Suppressor macrophage treated with lipopolysaccharide for 4 hours (primary cell): ENCODE results near the gene PYGM.

Source experiments
- DNase-seq: peaks from one replicate; pipeline ENCODE4 v3.0.0-alpha.2; 2020

PYGM gene

DNA sequence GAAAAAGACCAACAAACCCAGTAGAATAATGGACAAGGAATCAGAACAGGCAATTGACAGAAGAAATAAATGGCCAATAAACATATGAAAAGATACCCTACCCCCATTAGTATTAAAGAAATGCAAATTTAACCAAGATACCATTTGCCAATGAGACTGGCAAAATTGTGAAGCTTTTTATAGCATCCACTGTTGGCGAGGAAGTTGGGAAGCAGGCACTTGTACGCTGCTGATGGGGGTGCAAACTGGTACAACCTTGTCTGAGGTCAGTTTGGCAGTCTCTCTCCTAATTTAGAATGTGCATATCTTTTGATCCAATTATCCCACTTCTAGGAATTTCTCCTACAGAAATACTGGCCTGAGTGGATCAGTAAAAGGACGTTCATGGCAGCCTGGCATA is 28.2 kb downstream of the PYGM start:
- no peak for DNase-seq

DNA sequence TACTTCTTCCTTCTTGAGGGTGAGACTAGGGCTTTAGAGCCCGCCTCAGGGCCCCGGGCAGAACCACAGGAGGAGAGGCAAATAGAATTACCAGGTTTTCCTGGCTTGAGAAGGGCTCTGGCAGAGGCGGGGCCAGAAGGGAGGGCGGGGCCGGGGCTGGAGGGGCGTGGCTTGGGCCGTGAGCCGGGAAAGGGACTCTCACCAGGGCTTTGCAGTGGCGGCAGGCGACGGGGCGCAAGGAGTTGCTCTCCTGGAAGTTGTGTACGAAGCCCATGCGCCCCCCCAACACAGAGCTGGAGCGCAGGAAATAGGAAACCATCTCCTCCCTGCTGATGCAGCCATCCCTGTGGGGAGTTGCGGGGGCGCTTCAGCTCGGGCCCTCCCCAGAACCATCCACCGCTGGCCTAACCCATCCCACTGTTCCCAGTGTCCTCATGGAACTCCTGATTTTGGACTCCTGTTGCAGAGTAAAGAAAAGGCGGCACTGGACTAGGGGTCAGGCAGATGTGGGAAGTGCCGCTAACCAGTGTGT is 29.9 kb downstream of the PYGM start:
- DNase-seq = peak; percentile 28

DNA sequence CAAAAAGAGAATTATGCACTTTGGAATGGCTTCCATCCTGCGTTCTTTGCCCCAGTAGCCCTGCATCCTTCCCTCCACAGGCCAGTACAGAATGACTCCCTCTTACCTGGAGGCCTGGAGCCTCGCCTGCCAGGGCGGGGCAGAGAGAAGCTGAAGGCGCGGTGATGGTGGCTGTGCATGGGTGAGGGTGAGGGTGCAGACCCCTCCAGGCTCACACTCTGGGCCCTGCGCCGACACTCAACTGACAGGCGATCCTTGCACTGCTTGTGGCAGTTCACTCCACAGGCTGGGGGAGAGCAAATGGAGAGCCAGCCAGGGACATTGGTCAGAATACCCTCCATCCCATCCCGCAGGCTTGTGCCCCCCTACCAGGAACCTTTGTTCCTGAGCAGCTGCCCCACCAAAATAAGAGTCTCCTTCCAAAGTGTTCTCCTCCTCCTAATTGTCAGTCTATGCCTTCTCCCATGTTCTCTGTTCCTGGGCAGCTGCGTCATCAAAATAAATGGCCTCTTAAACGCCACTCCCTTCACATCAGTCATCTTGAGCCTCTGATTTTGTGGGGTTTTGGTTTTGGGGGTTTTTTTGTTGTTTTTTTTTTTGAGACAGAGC is 30.9 kb downstream of the PYGM start:
- no peak for DNase-seq

DNA sequence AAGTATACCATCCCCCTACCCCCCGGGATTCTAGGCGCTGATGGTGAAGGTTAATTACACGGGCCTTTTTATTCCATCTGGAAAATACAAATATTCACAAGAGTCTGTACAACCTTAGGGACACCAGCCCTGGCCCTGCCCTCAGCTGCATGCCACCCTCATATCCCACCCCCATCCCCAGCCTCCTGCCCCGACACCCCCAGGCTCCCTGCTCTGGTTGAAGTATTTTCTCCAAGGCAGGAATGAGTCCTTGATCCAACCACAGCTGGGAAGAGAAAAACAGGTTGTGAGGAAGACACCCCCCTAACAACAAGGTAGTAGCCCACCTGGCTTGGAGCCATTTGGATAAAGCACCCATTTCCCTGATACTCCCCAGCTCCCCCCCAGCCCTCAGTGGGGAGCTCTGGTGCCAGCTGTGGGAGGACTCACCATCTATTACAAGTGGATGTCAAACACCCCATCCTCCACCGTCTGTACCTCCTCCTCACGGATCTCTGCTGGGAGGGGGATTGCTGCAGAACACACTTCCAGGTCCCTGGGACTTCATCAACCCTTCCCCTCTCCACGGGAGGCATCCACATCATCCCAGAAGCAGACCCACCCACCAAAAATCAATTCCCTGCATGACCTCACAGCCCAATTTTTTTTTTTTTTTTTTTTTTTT is 32.8 kb downstream of the PYGM start:
- no peak for DNase-seq

DNA sequence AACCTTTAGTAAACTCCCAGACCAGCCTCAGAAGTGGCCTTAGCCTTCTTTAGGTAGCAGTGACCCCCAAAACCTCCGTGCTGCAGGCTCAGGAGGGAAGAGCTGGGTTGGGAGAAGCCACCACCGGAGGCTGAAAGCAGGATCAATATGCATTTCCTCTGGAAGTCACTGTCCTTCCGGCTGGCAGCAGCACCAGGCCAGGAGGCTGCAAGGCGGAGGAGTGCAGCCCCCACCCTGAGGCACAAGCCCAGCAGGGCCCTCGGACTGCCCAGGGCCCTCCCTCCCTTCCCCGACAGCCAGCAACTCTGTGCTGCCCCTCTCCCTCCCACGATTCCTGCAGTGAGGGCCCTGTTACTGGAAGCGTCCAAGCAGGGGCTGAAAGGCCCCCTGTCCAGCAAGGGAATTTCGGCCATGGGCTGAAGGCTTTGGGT is 33.5 kb downstream of the PYGM start:
- no peak for DNase-seq

DNA sequence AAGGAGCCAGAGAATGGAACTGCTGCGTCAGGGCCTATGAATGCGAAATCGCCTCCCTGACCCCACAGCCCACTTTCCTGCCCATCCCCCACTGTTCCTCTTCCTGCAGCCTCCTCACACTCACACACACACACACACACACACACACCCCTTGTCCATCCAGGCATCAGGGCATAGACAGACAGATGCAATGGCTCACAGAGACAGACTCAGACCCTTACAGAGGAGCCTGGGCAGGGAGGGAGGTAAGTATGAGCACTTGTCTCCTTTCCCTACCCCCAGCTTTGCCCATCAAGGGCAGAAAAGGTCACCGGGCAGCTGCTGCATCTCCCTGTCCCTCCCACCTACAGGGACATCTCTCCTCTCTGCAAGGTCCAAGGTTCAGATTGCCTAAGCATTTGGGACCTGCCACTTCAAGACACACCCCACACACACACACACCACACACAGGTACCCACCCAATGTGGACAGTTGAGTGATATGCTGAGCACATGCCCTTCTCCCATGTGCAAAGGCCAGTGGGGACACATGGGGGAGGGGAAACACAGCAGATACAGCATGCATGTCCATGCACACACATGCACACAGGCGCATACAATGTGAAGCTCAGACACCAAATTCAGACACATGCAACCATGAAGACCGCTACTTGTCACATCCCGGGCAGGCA is 34.8 kb downstream of the PYGM start:
- no peak for DNase-seq

DNA sequence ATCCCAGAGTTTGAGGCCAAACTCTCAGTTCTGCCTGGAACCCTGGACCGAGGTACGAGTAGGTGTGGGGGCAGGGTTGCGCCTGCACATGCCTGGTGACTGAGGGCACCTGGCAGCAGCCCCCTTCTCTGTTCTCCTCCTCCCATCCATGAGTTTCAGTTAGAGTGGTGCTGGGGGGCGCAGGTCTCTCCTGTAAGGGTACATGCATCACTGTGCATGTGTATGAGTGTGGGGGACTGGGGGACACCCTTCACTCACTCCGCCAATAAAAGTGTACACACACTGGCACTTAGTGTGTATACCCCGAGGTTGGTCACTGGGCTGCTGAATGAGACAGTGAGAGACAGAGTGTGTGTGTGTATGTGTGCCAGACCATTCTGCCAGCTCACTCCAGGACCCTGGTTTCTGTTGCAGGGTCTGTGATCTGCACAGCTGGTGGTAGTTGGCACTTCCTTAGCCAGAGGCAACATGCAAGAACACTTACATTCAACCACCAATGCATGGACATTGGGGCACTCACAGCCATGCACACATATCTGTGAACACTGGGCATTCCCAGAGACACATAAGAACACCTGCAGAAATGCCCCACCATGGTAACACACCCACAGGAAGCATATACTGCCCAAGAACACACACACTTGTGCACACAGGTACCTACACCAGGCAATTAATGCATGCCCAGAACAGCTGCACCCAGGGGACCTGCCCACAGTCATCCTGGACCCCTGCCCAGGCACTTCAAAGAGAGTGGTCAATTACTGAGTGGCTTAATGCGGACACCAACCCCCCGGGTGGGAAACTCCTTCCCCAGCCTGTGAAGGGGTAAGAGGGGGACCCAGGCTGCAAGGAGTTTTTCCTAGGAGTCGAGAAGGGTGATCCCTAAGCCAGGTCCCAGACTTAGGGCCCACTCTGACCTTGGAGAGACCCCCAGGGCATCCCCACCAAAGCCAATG is 35.6 kb downstream of the PYGM start:
- DNase-seq = no peak

DNA sequence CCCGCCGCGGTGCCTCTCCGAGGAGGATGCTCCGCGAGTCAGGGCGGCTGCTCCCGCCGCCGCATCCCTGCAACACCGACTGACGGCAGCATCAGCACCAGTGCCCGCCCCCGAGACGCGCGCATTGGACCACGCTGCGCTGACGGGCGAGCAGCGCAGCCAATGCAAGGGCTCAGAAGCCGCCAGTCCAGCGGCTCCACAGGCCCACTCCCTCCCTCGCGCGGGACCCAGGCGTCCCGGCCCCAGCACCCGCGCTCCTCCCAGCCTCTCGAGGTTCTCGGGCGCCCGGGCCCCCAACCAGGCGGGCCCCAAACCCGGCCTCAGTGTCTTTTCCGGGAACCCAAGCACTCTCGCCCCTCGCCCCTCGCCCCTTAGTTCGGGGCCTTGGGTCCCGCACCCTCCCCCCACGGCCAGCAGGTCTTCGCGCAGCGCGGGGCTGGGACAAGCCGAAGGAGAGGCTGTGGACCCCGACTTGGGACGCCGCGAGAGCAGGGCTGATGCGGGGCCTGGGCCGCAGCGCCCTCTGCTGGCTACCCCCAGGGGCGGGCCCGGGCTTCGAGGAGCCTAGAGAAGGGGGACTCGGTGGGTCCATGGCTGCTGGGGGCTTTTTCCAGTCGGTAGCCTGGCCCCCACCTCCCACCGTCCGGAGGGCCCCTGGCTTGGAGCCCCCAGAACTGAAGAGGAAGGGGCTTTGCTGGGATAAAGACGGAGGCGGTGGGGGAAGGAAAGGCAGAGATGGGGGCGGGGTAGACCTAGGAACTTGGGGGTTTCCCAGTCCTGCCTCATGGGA is 36.5 kb downstream of the PYGM start, which contains the start of gene NRXN2:
TSS of gene NRXN2 (minus strand) at position 81 of the 790 bp plus-strand sequence. CDS start 9,498 bp downstream, outside the sequence.
- DNase-seq = peak; percentile 87

DNA sequence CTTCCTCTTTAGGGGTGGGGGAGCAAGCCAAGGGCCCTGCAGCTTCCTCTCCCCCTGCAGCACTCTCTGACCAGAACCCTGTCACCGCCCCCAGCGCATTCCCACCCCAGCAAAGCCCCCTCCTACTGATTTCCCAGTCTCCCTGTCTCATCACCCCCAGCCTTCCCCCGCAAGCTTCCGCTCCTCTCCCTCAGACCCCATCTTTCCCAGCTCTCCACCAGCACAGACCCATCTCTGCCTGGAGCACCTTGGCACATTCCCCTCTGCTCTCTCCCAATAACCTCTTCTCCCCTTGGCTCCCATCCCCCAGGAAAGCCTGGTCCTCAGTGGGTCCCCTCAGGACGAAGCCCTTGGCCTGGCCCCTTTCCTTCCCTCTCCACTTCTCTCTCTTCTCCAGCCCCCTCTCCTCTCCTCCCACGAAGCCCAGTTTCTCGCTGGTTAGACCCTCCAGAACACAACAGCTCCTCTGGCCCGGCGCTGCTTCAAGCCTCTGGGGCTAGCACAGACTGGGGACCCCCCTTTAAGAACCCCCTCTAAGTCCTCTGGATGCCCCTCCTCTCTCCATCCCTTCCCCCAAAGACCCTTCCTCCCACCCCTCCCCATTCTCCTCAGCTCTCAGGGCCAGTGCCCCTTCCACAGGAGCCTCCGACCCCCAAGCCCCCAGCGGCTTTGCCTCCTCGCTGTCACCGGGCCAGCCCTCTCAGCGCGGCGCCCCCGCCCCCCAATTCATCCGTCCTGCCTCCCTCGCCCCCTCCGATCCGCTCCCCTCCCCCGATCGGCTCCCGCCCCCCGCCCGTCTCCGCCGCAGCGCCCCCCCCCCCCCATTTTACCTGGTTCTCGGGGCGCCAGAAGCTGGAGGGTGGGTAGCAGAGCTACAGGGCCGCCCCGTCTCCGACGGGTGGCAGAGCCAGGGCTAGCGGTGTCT is 37.4 kb downstream of the PYGM start:
- no peak for DNase-seq

DNA sequence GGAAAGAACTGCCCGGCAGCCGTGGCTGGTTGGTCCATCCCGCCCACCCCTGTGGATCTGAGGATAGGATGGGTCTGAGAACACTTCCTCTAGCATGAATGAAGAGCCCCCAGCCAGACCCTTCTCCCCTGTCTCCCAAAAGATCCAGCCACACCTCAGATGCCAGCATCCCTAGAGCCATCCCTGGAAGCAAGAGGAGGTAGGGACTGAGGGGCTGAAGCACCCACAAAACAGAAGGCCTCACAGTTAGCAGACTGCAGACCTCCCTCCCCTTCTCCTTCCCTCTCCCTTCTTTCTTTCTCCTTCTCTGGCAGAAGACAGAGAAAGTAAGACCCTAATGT is 38.4 kb downstream of the PYGM start:
- no peak for DNase-seq

DNA sequence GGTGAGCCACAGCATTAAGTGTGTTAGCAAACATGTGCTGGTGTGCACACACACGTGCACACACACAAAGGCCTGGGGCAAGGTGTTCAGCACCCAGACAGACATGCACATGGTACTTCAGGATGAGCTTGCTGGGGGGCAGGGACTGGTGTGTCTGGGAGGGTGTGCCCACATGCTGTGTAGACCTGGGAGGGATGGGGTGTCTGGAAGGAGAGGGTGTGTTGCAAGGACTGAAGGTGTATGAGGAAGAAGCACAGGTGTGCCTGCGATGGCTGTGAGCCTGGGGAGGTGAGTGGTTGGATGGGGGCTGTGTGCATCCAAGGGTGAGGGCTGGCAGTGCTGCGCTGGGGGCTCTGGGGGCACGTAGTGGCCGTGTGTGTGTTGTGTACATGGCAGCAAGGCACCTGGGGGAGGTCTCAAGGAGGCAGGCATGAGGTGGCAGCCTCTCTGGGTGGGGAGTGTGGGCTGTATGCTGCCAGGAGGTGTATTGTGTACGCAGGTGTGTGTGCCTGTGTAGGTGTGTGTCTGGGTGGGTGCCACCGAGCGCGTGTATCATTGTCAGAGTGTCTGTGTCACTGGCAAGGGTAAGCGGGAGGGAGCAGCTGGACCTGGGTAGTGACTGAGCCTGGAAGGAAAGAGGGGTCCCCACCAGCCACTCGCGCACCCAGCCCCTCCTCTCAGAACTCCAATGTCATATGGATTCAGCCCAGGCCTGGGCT is 39.0 kb downstream of the PYGM start:
- no peak for DNase-seq

DNA sequence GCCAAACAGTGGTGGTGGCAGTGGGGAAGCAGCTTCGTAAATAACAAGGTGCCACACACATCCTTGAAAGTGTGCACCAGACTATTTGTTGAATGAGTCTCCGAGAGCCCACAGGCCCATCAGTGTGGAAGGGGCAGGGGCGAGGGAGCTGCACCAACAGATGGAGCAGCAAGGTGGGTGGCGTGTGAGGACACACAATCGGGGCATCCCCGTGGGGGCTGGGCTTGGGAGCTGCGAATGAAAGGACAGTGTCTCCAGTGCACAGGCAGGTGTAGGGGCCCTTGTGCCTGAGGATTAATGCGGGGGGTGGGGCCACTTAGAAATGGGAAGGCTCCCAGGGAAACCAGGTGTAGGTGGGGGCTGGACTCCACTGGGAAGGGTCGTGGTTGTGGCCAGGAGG is 39.6 kb downstream of the PYGM start:
- no peak for DNase-seq

DNA sequence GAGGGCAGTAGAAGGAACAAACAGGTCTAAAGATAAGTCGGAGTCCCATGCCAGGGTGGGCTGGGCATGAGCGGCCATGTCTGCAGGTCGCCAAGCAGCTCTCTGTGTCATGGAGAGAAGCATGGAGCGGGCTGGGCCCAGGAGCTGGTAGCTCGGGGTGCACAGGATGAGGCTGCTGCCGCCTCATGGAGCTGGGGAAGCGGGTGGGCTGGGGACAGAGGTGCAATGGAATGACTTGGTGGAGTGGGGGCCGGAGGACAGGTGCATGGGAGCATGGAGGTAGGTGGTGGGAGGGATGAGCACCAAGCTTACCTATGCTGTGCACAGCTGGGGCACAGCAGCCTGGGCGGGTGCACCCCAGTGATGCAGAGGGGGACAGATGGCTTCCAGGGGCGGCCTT is 40.4 kb downstream of the PYGM start:
- no peak for DNase-seq

DNA sequence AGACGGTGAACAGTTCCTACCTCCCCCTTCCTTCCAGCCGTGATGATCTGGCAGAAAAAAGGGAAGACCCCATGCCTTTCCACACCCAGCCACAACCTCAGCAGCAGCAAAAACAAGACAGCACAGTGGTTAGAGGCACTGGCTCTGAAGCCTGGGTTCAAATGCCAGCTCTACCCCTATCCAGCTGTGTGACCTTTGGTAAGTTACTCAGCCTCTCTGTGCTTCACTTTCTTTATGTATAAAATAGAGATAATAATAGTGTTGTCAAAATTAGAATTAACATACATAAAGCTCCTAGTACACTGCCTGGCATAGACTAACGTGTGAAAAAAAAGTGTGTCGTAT is 41.0 kb downstream of the PYGM start:
- DNase-seq = no peak

DNA sequence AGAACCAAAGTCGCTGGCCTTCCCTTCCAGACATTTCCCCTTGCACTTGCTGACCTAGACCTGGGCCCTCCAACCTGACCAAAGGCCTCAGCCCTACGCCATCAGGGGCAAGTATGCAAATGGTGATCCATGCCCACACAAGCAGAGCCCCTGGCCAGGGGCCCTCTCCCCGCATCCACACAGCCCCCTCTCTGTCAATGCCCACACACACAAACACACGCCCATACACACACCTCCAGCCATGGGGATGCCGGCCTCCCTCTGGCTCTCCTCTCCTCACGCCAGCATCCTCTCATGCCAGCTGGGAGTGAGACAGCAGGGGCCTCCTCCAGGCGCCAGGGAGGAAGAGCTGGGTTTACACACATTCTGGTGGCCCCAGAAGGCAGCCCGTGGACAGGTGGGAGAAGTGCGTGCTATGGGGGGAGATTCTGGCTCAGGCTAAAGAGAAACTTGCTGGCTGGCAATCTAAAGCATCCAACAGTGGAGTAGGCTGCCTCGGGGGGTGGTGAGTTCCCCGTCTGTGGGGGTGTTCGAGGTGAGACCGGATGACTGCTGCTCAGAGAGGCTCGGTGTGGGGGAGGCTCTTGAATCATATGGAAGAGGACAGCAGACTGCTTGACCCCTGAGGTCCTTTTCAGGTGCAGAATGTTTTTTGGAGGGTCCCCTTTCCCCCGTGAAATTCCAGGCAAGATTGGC is 41.5 kb downstream of the PYGM start:
- DNase-seq = no peak

DNA sequence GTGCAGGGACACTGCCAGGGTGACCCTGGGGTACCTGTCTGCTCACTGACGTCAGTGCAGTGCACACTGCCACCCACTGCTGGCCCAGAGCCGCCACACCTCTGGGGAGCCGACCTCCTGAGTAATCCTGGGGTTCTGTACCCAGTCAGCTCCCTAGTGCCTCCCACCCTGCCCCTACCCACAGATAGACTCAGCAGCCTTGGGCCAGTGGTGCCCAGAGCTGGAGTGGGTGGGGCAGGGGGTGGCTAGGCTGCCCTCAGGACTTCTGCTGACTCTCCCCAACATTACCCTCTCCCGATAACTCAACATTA is 42.6 kb downstream of the PYGM start:
- no peak for DNase-seq

DNA sequence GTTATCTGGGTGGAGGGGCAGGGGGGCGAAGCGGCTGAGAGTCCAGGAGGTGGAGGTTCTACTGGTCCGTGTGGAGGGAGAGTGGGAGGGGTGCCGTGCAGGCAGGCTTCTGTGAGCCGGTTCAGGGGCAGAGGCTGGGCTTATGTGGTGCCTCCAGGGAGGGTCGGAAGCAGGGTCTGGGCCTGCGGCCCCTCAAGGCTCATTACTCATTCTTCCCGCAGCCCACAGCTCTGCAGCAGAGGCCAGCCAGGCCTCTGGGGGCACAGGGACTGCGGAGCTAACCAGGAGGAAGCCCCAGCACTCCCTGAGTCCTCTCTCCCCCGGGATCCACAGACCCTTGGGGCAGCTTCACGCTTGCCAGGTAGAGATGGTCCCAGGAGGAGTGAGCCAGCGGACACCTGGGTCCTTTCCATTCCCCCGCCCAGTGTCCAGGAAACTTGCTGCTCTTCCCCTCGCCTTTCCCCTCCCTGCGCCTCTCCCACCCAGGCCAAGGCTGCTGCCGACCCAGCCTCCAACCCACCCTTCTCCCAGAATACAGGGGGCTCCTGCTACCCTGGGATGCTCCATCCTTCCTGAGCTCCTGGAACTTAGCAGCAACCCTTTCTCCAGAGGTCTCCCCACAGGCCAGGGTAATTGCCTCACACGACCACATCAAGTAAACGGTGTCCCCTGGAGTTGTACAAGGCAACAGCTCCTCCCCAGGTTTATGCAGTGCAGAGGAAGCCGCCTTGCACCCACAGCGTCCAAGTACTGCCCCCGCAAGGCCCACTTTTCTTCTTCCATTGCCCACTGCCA is 43.1 kb downstream of the PYGM start:
- DNase-seq = no peak

DNA sequence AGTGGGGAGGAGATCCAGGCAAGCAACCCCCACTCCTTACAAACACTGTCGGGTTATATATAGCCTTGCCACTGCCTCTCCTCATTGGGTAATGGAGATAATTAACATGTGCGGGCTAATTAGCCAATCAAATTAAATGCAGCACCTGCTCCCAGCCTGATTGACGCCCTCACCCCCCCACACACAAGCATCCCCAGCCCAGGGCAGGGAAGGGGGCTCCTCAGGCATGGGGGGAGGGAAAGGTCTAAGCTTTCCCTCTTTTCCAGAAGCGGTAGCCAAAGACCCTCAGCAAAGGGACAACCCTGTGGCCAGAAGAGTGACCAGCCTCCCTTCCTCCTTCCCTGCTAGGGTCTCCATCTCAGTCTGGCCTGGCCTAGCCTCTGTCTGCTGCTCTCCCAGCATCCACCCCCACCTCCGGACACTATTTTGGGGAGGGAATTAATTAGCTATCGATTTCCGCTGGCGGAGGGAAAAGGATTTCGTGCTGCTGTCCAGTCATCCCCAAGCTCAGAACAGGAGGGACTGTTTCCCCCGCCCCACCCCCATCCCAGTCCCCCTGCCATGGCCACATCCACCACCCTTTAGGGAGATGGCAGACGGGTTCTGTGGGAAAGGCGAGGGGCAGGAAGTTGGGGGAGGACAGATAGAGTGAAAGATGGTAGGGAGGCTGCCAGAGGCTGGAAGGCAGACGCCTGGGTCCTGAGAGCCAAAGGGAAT is 43.9 kb downstream of the PYGM start:
- no peak for DNase-seq
